ENCODE results near the gene CD81.

CD81 gene

DNA sequence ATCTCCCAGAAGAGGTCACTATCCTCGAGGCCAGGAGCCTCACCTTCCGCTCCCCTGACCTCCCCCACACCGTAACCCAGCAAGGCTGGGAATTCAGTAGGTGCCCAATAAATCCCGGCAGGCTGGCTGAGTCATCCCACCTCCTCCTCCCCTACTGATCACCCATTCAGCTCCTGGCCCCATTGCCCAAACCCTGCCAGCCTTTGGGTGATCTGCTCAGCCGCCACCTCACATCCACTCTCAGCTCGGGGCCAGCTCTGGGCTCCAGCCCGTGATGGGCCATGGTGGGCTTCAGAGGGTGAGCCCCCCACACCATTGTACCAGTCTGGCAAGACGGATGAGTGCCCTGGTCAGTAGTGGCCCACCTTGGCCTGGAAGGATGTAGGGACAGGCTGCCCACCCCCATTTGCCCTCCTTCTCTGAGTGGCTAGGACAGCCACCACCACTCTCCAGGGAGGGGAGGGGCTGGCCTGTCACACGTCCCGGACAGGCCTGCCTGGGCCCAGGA, 59.0 kb downstream of the CD81 start:
- no peak for DNase-seq (ENCODE audit: low read depth, low spot score)

DNA sequence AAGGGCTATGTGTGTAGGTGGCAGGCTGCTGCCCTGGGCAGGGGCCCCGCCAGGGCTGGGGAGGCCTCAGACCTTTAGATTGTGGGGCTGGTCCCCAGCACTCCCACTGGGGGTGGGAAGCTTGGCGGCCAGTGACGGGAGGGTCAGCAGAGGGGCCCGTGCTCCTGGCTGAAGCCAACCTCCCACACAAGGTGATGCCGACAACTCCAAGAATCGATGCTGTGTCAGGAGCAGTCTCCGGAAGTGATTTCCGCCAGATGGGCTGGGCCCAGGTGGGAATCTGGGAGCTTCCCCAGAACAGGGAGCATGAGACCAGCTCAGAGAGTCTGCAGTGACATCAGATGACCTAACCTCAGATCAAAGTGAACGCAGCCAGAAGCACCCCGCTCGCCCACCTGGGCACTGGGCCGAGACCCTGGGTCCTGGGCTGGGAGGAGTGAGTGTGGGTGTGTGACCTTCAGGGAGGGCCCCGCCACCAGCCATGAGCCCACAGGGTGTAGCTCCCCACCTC, 59.5 kb downstream of the CD81 start:
- DNase-seq (ENCODE audit: low read depth, low spot score), result no peak

DNA sequence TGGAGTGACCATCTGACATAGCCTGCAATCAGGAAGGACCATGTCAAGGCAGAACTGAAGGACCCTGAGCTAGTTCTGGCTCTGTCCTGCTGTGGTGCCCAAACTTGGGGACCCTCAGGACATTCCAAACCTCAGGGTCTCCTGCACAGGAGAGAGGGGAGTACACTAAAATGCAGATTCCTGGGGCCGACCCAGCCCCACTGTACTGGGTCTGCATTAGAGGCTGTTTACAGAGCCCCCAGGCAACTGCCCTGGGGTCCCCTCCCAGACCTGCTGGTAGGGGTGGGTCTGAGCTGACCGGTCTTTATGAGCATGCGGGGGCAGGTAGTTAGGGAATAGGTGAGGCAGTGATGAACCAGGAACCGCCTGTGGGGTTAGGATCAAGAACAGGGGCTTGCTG, 60.4 kb downstream of the CD81 start:
- DNase-seq (ENCODE audit: low read depth, low spot score), result no peak

DNA sequence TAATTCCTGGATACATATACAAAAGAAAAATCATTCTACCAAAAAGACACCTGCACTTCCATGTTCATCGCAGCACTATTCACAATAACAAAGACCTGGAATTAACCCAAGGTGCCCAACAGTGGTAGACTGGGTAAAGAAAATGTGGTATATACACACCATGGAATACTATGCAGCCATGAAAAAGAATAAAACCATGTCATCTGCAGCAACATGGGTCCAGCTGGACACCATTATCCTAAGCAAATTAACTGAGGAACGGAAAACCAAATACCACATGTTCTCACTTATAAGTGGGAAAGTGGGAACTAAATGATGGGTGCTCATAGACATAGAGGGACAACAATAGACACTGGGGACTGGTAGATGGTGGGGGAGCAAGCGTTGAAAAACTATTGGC, 62.7 kb downstream of the CD81 start:
- DNase-seq (ENCODE audit: low read depth, low spot score), result no peak

DNA sequence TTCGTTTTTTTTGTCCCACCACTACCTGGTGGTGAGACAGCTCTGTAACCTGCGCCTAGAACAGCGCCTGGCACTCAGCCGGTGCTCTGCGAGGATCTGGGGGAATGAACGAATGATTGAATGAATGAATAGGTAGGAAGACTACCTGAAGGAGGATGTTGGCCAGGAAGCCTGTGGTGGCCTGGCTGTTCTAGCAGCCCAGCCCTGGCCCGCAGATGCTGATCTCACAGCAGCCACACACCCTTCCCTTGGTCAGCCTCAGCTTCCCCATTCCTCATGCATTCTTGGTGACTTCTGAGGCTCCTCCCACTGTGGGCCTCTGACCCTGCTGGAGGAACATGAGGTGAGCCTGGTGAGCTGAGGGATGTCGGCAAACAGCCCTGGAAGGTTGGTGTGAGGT, 63.5 kb downstream of the CD81 start:
- no peak for DNase-seq (ENCODE audit: low read depth, low spot score)

DNA sequence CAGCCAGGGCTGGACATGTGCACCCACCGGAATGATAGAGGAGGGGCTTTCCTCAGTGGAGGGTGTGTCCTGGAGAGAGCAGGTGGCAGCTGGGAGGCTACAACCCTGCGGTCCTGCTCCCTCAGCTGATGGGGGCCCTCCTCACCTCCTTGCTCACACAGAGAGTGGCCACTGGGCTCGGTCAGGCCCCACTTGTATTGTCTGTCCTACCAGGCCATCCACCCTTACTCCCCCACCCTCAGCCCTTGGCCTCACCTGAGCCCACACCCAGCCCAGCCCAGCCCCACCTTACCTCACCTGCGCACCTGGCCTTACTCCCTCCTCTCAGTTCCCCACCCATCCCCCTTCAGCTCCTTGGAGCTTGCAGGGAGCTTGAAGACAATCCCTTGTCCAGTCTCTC, 64.1 kb downstream of the CD81 start:
- DNase-seq (ENCODE audit: low read depth, low spot score), result no peak

DNA sequence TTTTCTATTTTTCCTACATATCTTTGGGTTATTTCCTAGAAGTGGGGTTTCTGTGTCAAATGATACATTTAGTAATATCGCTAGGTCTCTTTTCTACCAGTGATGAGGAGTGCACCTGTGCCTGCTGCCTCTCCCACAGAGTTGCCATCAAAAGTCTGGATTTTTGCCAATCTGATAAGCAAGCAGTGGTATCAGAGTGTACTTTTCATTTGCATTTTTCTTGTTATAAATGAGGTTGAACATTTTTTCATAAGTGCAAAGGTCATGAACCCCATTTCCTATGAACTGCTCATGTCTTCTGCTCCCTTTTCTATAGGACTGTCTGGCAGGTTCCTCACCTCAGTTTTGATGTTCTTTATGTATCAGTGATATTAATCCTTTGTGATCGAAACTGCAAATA, 65.5 kb downstream of the CD81 start:
- DNase-seq (ENCODE audit: low read depth, low spot score), result no peak

DNA sequence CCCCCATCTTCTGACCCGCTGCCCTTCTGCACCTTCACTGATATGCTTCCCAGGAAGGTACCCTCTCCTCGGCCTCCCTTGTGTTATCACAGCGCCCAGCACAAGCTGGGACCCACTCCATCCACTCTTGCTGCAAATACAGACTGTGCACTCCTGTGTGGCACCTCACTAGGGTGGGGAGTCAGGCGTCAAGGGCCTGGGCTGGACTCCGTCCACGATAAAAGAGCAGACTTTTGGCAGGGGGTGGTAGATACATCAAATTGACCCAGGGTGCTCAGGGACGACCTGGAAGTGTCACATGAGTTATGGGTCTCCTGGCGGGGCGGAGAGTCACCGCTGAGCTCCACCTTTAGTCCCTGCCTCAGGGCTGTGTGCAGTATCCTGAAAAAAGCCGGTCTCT, 66.3 kb downstream of the CD81 start:
- DNase-seq (ENCODE audit: low read depth, low spot score), result no peak

DNA sequence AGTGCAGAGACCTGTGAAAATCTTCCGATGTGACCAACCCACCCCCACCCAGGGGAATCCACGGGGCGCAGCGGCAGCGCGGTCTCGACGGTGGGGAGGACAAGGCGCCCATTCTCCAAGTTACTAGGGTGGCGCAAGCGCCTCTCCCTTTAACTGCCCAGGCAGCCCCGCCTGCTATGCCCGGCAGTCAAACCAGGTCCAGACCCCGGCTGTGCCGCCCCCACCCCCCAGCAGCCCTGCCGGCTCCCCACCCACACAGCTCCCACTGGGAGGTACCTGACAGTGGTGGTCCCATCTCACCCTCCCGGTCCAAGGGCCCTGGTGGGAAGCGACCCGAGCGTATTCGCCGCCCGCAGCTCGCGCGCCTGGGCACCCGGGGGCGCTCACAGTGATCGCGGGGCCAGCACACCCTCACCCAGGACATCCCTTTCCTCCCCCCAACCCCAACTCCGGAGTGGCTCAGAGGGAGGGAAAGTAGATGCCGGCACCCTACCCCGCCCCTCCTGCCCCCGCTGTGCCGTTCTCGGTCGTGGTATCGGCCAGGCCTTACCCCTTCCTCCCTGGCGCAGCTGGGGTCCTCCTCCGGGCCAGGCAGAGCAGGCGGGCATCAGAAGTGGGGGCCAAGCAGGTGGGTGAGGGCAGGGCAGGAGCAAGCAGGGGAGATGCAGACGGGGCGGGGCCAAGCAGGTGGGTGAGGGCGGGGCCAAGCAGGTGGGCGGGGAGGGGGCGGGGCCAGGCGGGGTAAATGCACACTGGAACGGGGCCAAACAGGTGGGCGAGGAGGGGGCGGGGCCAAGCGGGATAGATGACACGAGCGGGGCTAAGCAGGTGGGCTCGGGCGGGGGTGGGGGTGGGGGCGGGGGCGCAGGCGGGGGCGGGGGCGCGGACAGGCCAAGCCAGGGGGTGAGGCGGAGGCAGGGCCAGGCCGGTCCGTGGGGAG, 67.0 kb downstream of the CD81 start, which contains the start of gene TRPM5:
TRPM5 (minus strand) TSS at position 634 of the 940 bp plus-strand sequence. CDS start 21,478 bp downstream, outside the sequence.
- DNase-seq (ENCODE audit: low read depth, low spot score), result no peak

DNA sequence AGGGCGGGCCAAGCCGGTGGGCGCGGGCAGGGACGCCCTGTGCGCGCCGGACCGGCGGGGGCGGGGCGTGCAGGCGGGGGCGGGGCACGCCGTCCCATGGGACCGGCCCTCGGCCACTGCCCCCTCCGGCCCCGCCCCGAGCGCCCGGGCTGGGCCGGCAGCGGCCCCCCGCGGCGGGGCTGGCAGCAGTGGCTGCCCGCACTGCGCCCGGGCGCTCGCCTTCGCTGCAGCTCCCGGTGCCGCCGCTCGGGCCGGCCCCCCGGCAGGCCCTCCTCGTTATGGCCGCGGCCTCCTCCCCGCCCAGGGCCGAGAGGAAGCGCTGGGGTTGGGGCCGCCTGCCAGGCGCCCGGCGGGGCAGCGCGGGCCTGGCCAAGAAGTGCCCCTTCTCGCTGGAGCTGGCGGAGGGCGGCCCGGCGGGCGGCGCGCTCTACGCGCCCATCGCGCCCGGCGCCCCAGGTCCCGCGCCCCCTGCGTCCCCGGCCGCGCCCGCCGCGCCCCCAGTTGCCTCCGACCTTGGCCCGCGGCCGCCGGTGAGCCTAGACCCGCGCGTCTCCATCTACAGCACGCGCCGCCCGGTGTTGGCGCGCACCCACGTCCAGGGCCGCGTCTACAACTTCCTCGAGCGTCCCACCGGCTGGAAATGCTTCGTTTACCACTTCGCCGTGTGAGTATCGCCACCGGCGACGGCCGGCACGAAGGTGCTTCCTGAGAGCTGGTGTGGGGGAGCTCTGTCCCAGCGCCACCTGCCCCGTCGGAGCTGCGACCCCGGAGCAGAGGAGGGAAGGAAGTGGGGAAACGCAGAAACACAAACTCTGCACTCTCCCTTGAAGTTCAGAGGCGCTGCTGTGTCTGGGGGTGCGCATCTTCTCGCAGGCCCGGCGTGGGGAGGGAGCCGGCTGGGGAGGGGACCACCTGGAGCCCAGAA, 68.0 kb downstream of the CD81 start, which contains the start of gene KCNQ1:
KCNQ1 (plus strand) TSS at position 188 of the 925 bp plus-strand sequence; CDS start at position 279, 91 bp downstream.
- DNase-seq (ENCODE audit: low read depth, low spot score), result peak; percentile 33

DNA sequence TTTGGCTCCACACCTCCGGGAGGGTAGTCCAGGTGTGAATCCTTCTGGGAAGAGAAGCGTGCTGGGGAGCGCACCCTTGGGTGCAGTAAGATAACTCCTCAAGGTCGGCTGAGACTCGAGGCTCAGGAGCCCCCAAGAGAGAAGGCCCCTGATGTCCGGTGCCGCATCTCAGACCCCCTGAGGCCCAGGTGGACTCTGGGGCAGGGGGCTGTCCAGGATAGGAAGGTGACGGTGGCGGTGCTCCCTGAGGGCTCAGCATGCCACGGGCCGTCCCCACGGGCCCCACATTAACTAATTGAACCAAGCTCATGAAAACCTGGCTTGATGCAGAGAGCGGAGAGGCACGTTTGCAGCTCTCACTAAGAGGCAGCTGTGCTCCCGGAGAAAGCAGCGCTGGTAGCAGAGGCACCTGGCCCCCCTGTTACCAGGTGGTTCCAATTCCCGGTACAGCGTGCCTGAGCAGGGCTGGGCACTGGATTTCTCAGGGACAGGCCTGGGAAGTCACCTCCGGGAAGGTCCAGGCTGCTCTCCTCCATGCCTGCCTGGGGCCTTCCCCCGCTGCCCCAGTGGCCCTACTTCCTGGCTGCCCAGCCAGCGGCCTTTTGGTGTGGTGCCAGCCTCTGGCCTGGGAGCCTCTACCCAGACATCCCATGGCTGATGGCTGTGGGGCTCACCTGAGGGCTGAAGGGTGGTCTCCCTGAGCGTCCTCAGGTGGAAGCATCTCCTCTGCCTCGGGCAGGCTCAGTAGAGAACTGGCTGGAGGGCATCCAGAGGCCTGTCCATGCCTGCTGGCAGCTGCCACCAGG, 68.8 kb downstream of the CD81 start:
- DNase-seq (ENCODE audit: low read depth, low spot score), result no peak

DNA sequence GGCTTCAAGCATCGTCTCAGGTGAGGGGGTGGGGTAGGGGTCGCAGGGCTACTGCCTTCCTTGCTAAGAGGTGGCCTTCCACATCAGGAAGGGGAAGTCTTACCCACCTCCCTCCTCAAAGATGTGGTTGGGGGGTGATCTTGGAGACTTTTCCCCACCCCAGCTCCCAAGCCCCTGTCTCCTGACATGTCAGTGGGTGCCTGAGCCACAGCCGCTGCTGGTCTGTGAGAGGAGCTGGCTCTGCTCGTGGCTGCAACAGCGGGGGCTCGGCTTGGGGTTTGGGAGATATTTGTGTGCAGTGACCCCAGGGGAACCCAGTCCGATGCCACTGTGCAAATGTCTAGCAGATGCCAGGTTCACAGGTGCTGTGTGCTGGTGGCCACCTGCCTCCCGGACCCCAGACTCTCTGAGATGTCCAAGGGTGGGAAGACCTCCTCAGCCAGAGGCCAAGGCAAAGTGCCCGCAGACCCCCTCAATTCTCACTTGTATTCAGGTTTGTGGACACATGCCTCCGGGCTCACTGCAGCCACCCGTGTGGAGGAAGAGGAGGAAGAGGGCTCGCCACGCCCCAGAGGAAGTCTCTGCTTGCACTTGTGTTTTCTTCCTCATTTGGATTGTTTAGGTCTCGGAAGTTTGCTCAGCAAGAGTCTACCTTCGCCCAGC, 69.6 kb downstream of the CD81 start:
- no peak for DNase-seq (ENCODE audit: low read depth, low spot score)

Measured in astrocyte of the hippocampus (primary cell).